ENCODE data around the gene LAMP2.
A peak's percentile ranks its signal among the peaks of the same experiment; 100 is the strongest.

LAMP2 gene

DNA sequence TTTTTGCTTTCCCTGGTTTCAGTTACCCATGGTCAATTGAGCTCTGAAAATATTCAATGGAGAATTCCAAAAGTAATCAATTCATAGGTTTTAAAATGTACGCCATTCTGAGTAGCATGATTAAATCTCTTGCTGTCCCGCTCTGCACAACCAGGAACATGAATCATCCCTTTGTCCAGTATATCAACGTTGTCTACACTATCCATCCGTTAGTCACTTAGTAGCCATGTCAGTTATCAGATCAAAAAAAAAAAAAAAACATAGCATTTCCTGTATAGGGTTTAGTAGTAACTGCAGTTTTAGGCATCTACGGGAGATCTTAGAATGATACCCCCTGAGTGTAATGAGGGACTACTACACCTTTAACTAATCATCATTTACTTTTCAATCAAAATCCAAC is 15.1 kb downstream of the LAMP2 start:
- DNase-seq: no peak

DNA sequence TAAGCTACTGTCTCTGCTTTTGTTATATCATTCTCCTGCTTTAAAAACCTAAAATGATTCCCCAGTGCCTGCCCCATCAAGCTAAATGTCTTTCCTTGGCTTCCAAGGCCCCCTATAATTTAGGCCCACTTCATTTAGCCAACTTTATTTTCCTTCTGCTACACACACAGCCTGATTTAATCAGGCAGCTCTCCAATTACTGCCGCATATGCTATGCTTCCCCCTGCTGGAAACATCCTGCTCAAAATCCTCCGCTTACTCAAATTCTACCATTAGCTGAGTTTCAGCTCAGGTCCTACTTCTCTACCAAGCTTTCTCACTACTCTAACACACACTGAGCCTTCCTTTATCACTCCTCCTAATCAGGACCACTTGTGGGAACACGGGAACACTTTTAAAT is 17.0 kb downstream of the LAMP2 start:
- DNase-seq: no peak

DNA sequence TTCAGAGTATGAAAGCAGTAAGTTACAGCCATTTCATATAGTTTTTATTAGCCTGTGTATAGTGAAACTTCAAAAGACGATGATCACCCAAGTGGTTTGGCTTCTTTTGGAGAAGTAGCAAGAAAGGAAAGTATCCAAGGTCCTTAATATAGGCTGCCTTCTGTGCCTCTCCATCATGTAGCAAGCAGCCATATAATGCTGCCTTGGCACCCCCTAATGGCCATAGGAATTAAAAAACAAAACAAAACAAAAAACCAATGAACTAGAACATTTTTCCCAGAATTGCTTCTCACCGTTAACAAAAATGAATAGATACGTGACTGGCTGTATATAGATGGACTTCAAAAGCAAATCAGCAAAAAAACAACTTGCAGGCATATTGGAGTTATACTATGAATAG is 18.9 kb downstream of the LAMP2 start:
- no peak for DNase-seq

DNA sequence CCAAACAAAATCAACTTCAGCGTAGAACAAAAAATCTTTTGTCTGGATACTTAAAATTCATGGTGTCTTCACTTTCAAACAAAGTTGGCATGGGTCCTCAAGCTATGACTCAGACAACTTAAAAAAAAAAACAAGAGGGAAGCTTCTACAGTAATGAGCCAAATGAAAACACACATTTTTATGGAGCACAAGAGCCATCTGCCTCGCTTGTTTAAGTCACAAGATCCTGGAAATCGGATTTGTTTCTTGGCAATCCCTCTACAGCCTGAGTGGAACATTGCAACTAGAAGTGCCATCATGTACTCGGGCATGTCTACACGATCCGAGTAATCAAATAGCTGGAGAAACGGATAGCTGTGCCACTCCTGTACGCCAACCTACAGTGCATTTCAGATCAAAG is 22.6 kb downstream of the LAMP2 start:
- no peak for DNase-seq

DNA sequence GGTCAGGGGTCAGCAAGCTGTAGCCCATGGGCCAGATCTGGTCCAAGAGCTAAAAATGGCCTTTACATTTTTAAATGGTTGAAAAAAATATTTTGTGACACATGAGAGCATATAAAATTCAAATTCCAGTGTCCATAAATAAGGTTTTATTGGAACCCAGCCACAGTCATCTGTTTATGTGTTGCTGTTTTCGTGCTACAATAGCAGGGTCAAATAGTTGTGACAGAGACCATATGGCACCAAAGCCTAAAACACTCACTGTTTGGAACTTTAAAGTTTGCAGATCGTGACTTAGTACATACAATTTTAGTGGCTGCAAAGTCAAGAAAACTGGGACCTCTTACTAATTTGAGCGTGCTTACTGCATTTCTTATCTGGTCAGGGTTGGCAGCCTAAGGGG is 29.2 kb downstream of the LAMP2 start:
- DNase-seq: no peak

DNA sequence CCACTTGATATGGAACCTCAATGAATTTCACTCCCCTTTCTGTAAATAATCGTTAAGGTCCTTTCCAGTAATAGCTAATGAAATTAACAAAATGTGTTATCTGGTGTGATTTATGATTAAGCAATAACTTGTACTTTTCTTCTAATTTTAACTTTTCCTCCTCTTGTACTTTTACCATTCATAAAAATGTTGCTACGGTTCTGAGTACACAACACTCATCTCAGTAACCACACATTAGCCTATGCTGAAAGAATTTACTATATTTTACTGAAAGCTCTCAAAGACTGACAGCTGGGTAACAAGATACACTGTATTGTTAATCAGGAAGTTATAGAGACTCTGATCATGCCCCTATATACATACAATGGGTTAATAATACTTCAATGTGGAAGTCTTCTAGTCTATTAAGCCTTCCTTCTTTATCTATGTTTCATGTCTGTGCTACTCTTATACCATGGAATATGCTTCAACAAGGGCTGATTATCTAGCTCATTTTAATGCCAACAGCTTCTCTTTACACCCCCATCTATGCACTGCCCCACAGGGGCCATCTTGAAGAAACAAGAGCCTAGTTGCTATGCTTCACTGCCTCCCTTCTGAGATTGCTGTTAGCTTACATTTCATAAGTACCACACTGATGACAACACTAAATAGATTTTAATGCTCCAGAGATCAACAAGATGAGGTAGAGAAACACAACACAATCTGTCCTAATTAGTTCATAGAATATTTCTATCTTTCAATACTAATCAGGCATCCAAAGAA is 39.1 kb downstream of the LAMP2 start:
- no peak for DNase-seq

DNA sequence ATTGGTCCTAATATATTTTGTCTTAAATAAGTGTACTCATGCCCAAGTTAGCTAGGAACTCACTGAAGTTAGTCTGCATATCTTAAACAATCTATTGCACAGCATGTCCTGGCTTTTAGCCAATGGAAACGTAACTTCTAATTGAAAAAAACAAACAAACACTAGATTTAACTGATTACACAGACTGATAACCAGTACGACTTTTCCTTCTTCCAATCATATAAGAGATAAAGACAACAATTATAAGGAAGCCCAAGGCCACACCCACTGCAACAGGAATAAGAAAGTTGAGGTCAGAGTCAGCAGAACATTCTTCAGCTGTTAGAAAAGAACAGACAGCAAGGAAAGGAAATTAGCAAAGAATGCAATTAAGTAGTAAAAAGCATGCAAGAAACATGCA is 40.8 kb downstream of the LAMP2 start:
- no peak for DNase-seq

DNA sequence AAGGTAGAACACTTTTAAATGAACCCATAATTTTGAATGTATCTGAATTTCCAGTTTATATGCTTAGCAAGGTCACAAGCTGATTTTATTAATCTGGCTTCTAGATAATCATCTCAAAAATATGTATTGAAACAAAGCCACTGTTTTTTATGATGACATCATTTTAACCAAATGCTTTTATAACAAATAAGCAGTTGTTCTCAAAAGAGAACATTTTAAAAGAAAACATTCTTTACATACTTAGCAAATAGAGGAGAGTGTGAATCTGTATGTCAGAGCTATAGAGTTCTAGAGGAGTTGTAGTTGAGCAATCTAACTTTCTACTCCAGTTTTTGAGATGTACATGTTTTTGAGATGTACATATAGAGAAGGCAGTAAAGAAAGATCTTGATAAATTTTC is 42.5 kb downstream of the LAMP2 start:
- DNase-seq: no peak

DNA sequence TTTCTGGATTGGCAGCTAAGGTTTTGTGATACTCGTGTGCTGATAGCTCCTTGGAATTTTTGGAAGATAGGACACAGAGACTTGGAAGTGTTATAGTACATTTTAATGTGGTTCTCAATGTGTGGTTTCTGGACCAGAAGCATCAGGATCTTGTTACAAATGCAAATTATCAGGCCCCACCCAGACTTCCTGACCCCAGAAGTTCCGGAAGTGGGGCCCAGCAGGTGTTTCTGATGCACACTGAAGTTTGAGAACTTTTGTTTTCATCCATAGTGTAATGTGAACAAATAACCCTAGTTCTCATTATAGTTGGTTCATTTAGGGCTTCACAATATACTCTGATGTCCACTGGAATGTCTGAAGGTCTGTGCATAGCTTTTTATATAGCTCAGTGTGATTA is 49.6 kb downstream of the LAMP2 start:
- no peak for DNase-seq

DNA sequence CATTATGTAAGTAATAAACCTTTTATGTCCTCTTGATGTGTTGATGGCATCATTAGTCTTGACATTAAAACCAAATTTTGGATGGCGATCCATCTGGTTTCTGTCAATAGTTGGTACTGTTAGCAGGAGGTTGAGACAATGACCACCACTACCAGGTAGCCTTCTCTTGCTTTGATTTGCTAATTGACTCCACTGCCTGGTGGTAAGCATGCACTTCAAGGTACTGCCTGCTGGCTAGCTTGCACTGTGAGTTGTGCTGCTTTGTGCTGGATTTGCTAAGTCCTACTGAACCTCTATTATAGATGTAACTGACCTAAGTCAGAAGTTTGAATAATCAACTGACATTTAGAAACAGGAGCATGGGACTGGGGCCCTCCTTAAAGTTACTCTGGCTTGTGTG is 60.9 kb downstream of the LAMP2 start:
- DNase-seq: no peak

DNA sequence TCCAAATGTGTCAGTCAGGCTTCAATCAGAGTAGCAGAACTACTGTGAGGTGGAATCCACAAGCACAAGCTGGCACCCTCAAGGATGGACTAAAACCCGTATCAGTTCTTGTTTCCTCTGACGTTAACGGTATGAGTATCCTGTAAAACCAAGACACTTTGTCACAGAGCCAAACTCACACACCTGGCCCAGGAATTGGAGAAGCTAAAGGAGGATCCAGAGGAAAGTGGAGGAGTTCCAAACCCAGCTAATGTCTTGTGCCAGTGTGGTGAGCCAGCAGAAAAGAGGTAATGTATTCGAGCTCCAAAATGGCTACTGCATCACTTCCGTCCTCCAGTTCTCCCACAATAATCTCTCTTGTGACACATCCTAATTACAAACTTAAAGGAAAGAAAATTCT is 62.5 kb downstream of the LAMP2 start:
- DNase-seq: no peak

DNA sequence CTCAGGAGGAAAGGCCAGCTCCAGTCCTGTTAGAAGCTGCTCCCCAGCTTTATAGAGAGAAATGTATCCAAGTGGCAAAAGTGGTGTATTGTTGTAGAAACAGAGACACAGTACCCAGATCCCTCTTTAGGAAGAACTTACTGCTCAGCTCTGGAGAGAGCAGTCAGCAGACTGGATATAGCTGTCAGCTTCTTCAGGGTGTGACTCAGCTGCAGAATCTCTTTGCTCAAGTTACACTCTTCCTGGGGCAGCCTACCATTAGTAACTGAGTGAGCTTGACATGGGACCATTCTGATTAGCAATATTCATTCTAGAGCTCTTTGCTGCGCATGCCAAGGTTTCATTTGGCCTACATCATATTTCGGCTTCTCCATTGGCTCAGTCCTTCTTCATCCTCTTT is 66.7 kb downstream of the LAMP2 start:
- DNase-seq: no peak

DNA sequence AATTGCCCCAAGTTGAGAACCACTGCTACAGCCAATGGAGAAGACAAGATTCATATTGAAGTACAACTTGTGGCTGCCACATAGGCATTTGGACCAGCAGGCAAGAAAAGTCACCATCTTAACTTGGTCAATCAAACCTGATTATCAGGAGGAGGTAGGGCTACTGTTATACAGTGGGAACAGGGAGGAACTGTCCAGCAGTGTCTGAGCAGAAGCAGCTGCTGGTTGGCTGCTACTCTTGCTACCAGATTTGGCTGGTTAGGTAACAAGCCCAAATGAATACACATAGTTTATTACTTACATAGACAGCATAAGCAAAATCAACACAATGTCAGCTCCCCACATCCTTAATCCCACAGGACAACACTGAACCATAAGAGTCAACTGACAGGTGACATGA is 67.8 kb downstream of the LAMP2 start:
- DNase-seq: no peak

DNA sequence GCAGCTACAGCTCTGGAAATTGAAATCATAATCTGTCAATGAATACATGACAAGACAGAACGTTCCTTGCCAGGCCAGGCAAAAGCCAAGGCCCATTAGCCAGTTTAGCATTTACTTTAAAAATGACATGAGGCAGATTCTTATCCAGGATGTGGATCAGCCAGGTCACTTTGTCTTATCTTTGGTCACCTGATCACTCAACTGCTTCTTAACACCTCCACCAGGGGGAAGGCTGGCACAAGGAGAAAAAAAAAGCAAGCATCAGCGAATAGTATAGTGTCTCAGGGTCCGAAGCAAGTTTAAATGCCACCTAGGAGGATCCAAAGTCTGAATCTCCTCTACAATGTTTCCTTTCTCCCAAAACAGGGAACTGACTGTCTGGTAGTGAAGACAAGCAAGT is 88.4 kb downstream of the LAMP2 start:
- peak in 1 of 2 experiments; percentile 28 for DNase-seq

DNA sequence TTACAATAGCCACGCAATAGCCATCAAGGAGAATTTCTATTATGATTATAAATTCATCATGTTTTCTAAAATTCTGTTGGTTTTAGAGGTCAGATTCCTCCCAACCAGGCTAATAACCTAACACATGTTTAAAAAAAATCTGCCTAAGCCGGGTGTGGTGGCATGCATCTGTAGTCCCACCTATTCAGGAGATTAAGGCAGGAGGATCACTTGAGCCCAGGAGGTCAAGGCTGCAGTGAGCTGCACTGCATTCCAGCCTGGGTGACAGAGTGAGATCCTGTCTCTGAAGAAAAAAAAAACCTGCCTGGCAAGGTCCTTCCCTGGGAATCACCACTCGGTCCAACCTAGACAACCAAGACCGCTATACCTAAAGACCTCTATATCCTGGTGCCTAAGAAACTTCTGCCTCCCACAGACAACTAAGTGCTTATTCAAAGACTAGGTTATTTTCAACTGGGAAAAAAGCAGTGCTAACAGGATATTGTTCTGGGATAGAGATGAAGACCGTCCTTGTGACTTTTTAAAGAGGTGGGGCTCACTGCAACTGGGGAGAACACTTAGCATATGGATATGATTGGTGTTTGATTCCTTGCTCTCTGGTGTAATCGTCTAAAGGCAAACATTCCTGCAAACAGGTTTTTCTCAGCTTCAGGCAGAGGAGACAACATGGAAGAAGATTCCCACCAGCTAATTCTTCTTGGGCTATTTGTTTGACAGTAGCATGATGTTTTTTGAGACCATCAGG is 89.0 kb downstream of the LAMP2 start:
- DNase-seq: no peak

DNA sequence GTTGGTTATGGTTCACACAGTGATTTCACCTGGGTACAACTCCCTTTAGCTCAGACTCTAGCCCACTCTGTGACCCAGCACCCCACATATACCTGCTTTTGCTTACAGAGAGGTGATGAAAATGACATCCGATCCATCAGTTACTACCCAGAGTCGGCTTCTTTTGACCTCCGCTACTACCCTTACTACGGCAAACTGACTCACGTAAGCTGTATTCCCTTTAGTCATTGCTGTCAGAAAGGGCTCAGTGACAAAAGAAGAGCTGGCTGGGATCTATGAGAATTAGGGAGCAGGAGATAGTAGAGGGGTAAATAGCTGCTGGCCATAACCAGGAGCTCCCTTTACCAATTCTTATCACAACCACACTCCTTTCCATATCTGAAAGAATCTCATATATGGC is 90.5 kb downstream of the LAMP2 start:
- no peak for DNase-seq

Data from activated T-cell treated with anti-CD3 and anti-CD28 coated beads, Interleukin-2, amount 50 U/mL, for 48 hours (primary cell).